GM15510 (cell line): ENCODE measurements around the gene TTC13.

Experiments
- POLR2A ChIP-seq: IDR thresholded peaks from 3 replicates; pipeline ENCODE4 v1.6.1; 2011; ENCODE audit warnings: borderline replicate concordance; ENCODE audit not compliant: insufficient read length; ENCODE audit errors: extremely low read depth

TTC13 gene

GRCh38 chr1:230972855-230973271 lies 5.8 kb downstream of the TTC13 start:
- no peak for TF ChIP-seq POLR2A

- TF ChIP-seq POLR2A, result no peak
Observed at GRCh38 chr1:230971771-230972170, 6.9 kb downstream of the TTC13 start.

- TF ChIP-seq POLR2A, result no peak
Observed at GRCh38 chr1:230970432-230970831, 8.2 kb downstream of the TTC13 start.

- no peak for TF ChIP-seq POLR2A
Observed at GRCh38 chr1:230966358-230966873, 12.2 kb downstream of the TTC13 start.

GRCh38 chr1:230965535-230965934 lies 13.1 kb downstream of the TTC13 start:
- TF ChIP-seq POLR2A, result no peak

GRCh38 chr1:230964896-230965295 lies 13.8 kb downstream of the TTC13 start:
- no peak for TF ChIP-seq POLR2A

GRCh38 chr1:230958370-230958769 lies 20.3 kb downstream of the TTC13 start:
- TF ChIP-seq POLR2A, result no peak

GRCh38 chr1:230957580-230957989 lies 21.1 kb downstream of the TTC13 start:
- TF ChIP-seq POLR2A, result no peak

- no peak for TF ChIP-seq POLR2A
Observed at GRCh38 chr1:230950404-230950803, 28.3 kb downstream of the TTC13 start.

GRCh38 chr1:230948903-230949302 lies 29.8 kb downstream of the TTC13 start:
- no peak for TF ChIP-seq POLR2A

- no peak for TF ChIP-seq POLR2A
Observed at GRCh38 chr1:230948301-230948700, 30.4 kb downstream of the TTC13 start.

- TF ChIP-seq POLR2A, result no peak
Observed at GRCh38 chr1:230943048-230943593, 35.5 kb downstream of the TTC13 start.

- TF ChIP-seq POLR2A, result no peak
Observed at GRCh38 chr1:230940848-230941247, 37.8 kb downstream of the TTC13 start.

- TF ChIP-seq POLR2A, result no peak
Observed at GRCh38 chr1:230939806-230940489, 38.7 kb downstream of the TTC13 start.

GRCh38 chr1:230938924-230939368 lies 39.7 kb downstream of the TTC13 start:
- no peak for TF ChIP-seq POLR2A

GRCh38 chr1:230937371-230937770 lies 41.3 kb downstream of the TTC13 start:
- TF ChIP-seq POLR2A, result no peak
